H9 (cell line): Measurements from ENCODE around the gene IDE. TPM values are rescaled to one million over a fixed set of nuclear protein-coding genes. Genes with fewer than 3 reads are reported as not detected.

Experiments
- DNase-seq: peaks from one replicate; pipeline ENCODE4 v3.0.0-alpha.2; 2017
- H2AFZ ChIP-seq: one replicate; pipeline ENCODE4 v1.6.1; 2013; ENCODE audit warnings: mild to moderate bottlenecking, low read length, control low read depth, moderate library complexity
- H2AK5ac ChIP-seq: 2 replicates; pipeline ENCODE4 v1.6.1; 2013; ENCODE audit warnings: low read length, control low read depth, mixed read lengths; ENCODE audit not compliant: insufficient read length
- H2BK120ac ChIP-seq: one replicate; pipeline ENCODE4 v1.6.1; 2013; ENCODE audit warnings: low read depth, mild to moderate bottlenecking, low read length, control low read depth, inconsistent platforms; ENCODE audit not compliant: poor library complexity, severe bottlenecking
- H2BK12ac ChIP-seq: 2 replicates; pipeline ENCODE4 v1.6.1; 2013; ENCODE audit warnings: low read length, control low read depth, mixed read lengths, low read depth; ENCODE audit not compliant: insufficient read length
- H2BK15ac ChIP-seq: 2 replicates; pipeline ENCODE4 v1.6.1; 2013; ENCODE audit warnings: low read depth, low read length, control low read depth
- H2BK20ac ChIP-seq: one replicate; pipeline ENCODE4 v1.6.1; 2013; ENCODE audit warnings: low read depth, mild to moderate bottlenecking, low read length, control low read depth, inconsistent platforms; ENCODE audit not compliant: poor library complexity, severe bottlenecking
- H2BK5ac ChIP-seq: 2 replicates; pipeline ENCODE4 v1.6.1; 2013; ENCODE audit warnings: low read length, control low read depth, mixed read lengths; ENCODE audit not compliant: insufficient read length
- H3K14ac ChIP-seq: 2 replicates; pipeline ENCODE4 v1.6.1; 2013; ENCODE audit warnings: low read length, control low read depth; ENCODE audit not compliant: insufficient read depth
- H3K18ac ChIP-seq: 2 replicates; pipeline ENCODE4 v1.6.1; 2013; ENCODE audit warnings: low read depth, mild to moderate bottlenecking, mixed read lengths, low read length, control low read depth; ENCODE audit not compliant: insufficient read length
- H3K23ac ChIP-seq: 2 replicates; pipeline ENCODE4 v1.6.1; 2013; ENCODE audit warnings: low read length, control low read depth, mixed read lengths, low read depth; ENCODE audit not compliant: insufficient read length
- H3K23me2 ChIP-seq: 2 replicates; pipeline ENCODE4 v1.6.1; 2013; ENCODE audit warnings: low read depth, mild to moderate bottlenecking, mixed read lengths, low read length, control low read depth; ENCODE audit not compliant: insufficient read length, poor library complexity, severe bottlenecking
- H3K27ac ChIP-seq: 2 replicates; pipeline ENCODE4 v1.5.1; 2013; ENCODE audit warnings: low read length, control low read depth, mixed read lengths, low read depth; ENCODE audit not compliant: insufficient read length
- H3K27me3 ChIP-seq: 2 replicates; pipeline ENCODE4 v1.6.1; 2013; ENCODE audit warnings: low read length, control low read depth, inconsistent platforms; ENCODE audit not compliant: insufficient read depth
- H3K4ac ChIP-seq: 2 replicates; pipeline ENCODE4 v1.6.1; 2013; ENCODE audit warnings: low read depth, mild to moderate bottlenecking, control low read depth, inconsistent platforms, low read length, moderate library complexity
- H3K4me1 ChIP-seq: 2 replicates; pipeline ENCODE4 v1.6.1; 2013; ENCODE audit warnings: low read length, control low read depth, inconsistent platforms; ENCODE audit not compliant: insufficient read depth
- H3K4me2 ChIP-seq: 2 replicates; pipeline ENCODE4 v1.6.1; 2013; ENCODE audit warnings: low read length, control low read depth, mixed read lengths; ENCODE audit not compliant: insufficient read length, insufficient read depth
- H3K56ac ChIP-seq: 2 replicates; pipeline ENCODE4 v1.6.1; 2013; ENCODE audit warnings: low read depth, mild to moderate bottlenecking, mixed read lengths, low read length, control low read depth; ENCODE audit not compliant: insufficient read length
- H3K79me1 ChIP-seq: 2 replicates; pipeline ENCODE4 v1.6.1; 2013; ENCODE audit warnings: low read depth, mild to moderate bottlenecking, moderate library complexity, low read length, control low read depth, inconsistent platforms; ENCODE audit not compliant: insufficient read depth, poor library complexity, severe bottlenecking
- H3K79me2 ChIP-seq: 2 replicates; pipeline ENCODE4 v1.6.1; 2013; ENCODE audit warnings: low read length, control low read depth, inconsistent platforms; ENCODE audit not compliant: insufficient read depth
- H3K9ac ChIP-seq: 2 replicates; pipeline ENCODE4 v1.6.1; 2013; ENCODE audit warnings: low read length, control low read depth, mixed read lengths; ENCODE audit not compliant: insufficient read length; ENCODE audit errors: extremely low read depth
- H3K9me3 ChIP-seq: one replicate; pipeline ENCODE4 v1.6.1; 2013; ENCODE audit warnings: low read depth, low read length, inconsistent platforms; ENCODE audit not compliant: control insufficient read depth
- H3T11ph ChIP-seq: one replicate; pipeline ENCODE4 v1.6.1; 2013; ENCODE audit warnings: mild to moderate bottlenecking, low read length, control low read depth, inconsistent platforms
- H4K20me1 ChIP-seq: one replicate; pipeline ENCODE4 v1.6.1; 2013; ENCODE audit not compliant: control insufficient read depth, insufficient read length, insufficient read depth
- H4K5ac ChIP-seq: 2 replicates; pipeline ENCODE4 v1.6.1; 2013; ENCODE audit warnings: low read depth, mild to moderate bottlenecking, mixed read lengths, low read length, control low read depth; ENCODE audit not compliant: insufficient read length
- H4K8ac ChIP-seq: replicated peaks from 2 replicates; pipeline ENCODE4 v1.6.1; 2013; ENCODE audit warnings: low read length, control low read depth, mixed read lengths, low read depth; ENCODE audit not compliant: insufficient read length
- H4K91ac ChIP-seq: 2 replicates; pipeline ENCODE4 v1.6.1; 2013; ENCODE audit warnings: low read depth, mild to moderate bottlenecking, moderate library complexity, mixed read lengths, low read length, control low read depth; ENCODE audit not compliant: insufficient read length
- H3K27ac Mint-ChIP-seq, 3 experiments: 2 replicates in 2 of 3; 3 replicates in 1 of 3; pipeline ENCODE4 v1.8.0; 2020 to 2021; ENCODE audit warnings: mixed read lengths in 3 of 3, mild to moderate bottlenecking in 1 of 3, moderate library complexity in 1 of 3
- H3K27me3 Mint-ChIP-seq: 2 replicates; pipeline ENCODE4 v1.8.0; 2021; ENCODE audit warnings: low read depth, mild to moderate bottlenecking, moderate library complexity, mixed read lengths
- H3K36me3 Mint-ChIP-seq, 3 experiments: 2 replicates in 2 of 3; 3 replicates in 1 of 3; pipeline ENCODE4 v1.8.0; 2020 to 2021; ENCODE audit warnings: low read depth in 3 of 3, mixed read lengths in 3 of 3; ENCODE audit not compliant: insufficient read depth in 1 of 3
- H3K4me1 Mint-ChIP-seq, 2 experiments: 2 replicates each; pipeline ENCODE4 v1.8.0; 2020; ENCODE audit warnings: mixed read lengths in 2 of 2
- H3K4me3 Mint-ChIP-seq, 2 experiments: 2 replicates in 1 of 2; 3 replicates in 1 of 2; pipeline ENCODE4 v1.8.0; 2020 to 2021; ENCODE audit warnings: mild to moderate bottlenecking in 2 of 2, mixed read lengths in 2 of 2, moderate library complexity in 1 of 2
- H3K9me3 Mint-ChIP-seq, 2 experiments: 2 replicates in 1 of 2; 3 replicates in 1 of 2; pipeline ENCODE4 v1.8.0; 2020; ENCODE audit warnings: mild to moderate bottlenecking in 2 of 2, mixed read lengths in 2 of 2, moderate library complexity in 1 of 2
- WGBS: extraction: QIAGEN DNeasy Blood & Tissue Kit; methylation state at CpG from one replicate; pipeline ENCODE4 v1.1.7; 2013; ENCODE audit warnings: missing lambda C conversion rate, low lambda C conversion rate, mixed read lengths; ENCODE audit not compliant: insufficient read length; ENCODE audit errors: extremely low coverage; 5-methylcytosine and 5-hydroxymethylcytosine counted together
- total RNA-seq: library from RNA; stranded (reverse); gene quantifications from 2 replicates; pipeline ENCODE4 v1.2.1, GENCODE V29; 2021
- TF ChIP-seq, protein P1 (sequence below): fragments of 200-600 bp; sonication (generic); conservative IDR thresholded peaks from 3 replicates; pipeline ENCODE4 v1.8.0; 2021; ENCODE audit warnings: antibody characterized with exemption, mild to moderate bottlenecking

Gene IDE
- total RNA-seq, 1 experiment from 2014 or later = 48.9 TPM

DNA sequence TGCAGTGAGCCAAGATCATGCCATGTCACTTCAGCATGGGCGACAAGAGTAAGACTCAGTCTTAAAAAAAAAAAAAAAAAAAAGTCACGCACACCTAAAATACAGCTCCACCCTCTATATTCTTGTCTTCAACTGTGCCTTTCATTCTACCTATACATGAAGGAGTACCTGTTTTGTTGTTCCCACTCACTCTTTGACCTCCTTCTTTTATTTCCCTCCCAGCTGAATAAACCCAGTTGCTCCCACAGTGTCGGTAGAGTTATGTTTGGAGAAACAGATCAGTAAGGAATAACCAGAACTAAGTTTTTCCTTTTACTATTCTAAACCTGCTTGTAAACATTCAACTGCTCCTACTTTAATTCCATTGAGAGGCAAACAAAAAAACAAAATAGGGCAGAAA is 50.3 kb downstream of the IDE start:
- Histone ChIP-seq H2AFZ (no peak overlapping the region), H3T11ph (no peak overlapping the region), H3K27ac (no peak overlapping the region), H3K4me1 (no peaks in the 10 kb centered on the region), H4K8ac (no peak overlapping the region), H3K18ac (no peak overlapping the region), H2BK5ac (no peak overlapping the region), H3K79me2 (no peaks in the 10 kb centered on the region), H3K23me2 (no peaks in the 10 kb centered on the region), H3K4me2 (no peak overlapping the region), H2BK15ac (no peak overlapping the region), H4K91ac (no peak overlapping the region), H3K9me3 (no peaks in the 10 kb centered on the region), H3K27me3 (no peaks in the 10 kb centered on the region), H3K9ac (no peak overlapping the region), H2AK5ac (no peak overlapping the region), H2BK12ac (no peak overlapping the region), H4K20me1 (no peaks in the 10 kb centered on the region), H2BK120ac (no peak overlapping the region), H3K23ac (no peak overlapping the region), H2BK20ac (no peak overlapping the region), H4K5ac (no peak overlapping the region), H3K4ac (no peak overlapping the region), H3K79me1 (no peaks in the 10 kb centered on the region), H3K56ac (no peak overlapping the region), H3K14ac (no peak overlapping the region)
- Mint-ChIP-seq H3K27me3 (no peaks in the 10 kb centered on the region), H3K27ac (peak overlapping the region in 1 of 3 experiments; percentile 55; a peak in 2 of 7 replicates), H3K4me3 (no peak overlapping the region), H3K9me3 (no peaks in the 10 kb centered on the region), H3K36me3 (peaks cover 0 to 21% (median 2%) of the 10 kb centered on the region in 3 experiments; a peak in 3 of 7 replicates), H3K4me1 (peaks cover 3 to 4% of the 10 kb centered on the region in 2 experiments; a peak in 3 of 4 replicates)
- whole genome bisulfite sequencing = no CpG with 5 or more reads among the region's 3 CpGs
- TF ChIP-seq, protein P1, sequence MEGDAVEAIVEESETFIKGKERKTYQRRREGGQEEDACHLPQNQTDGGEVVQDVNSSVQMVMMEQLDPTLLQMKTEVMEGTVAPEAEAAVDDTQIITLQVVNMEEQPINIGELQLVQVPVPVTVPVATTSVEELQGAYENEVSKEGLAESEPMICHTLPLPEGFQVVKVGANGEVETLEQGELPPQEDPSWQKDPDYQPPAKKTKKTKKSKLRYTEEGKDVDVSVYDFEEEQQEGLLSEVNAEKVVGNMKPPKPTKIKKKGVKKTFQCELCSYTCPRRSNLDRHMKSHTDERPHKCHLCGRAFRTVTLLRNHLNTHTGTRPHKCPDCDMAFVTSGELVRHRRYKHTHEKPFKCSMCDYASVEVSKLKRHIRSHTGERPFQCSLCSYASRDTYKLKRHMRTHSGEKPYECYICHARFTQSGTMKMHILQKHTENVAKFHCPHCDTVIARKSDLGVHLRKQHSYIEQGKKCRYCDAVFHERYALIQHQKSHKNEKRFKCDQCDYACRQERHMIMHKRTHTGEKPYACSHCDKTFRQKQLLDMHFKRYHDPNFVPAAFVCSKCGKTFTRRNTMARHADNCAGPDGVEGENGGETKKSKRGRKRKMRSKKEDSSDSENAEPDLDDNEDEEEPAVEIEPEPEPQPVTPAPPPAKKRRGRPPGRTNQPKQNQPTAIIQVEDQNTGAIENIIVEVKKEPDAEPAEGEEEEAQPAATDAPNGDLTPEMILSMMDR = no peak
- DNase-seq = no peak
